Keratinocyte (primary cell): ENCODE results near the gene PPP2R5C. TPM values are rescaled to one million over a fixed set of nuclear protein-coding genes. Genes with fewer than 3 reads are reported as not detected.

Experiments used
- DNase-seq: peaks from one replicate; pipeline ENCODE4 v3.0.0-alpha.2; 2011; ENCODE audit warnings: low read depth, missing footprints, low spot score
- FAIRE-seq: peaks from 2 replicates; lab custom pipeline; 2011; peaks lifted over from hg19 to GRCh38; lab: Jason Lieb, UNC
- H2AFZ ChIP-seq: 2 replicates; pipeline ENCODE4 v1.6.0; 2012; ENCODE audit warnings: low read length, control low read depth, inconsistent platforms; ENCODE audit not compliant: control insufficient read depth
- H3K27ac ChIP-seq: 2 replicates; pipeline ENCODE4 v1.5.1; 2011; ENCODE audit warnings: low read length; ENCODE audit not compliant: control insufficient read depth, insufficient read depth
- H3K27me3 ChIP-seq: 3 replicates; pipeline ENCODE4 v1.6.0; 2011; ENCODE audit warnings: low read length; ENCODE audit not compliant: control insufficient read depth, insufficient read depth; ENCODE audit errors: extremely low read depth
- H3K36me3 ChIP-seq, 2 experiments: 2 replicates in 1 of 2; 3 replicates in 1 of 2; pipeline ENCODE4 v1.5.1; 2011; ENCODE audit warnings: low read length in 2 of 2, mild to moderate bottlenecking in 1 of 2; ENCODE audit not compliant: control insufficient read depth in 2 of 2, insufficient read depth in 2 of 2; ENCODE audit errors: extremely low read depth in 1 of 2
- H3K4me1 ChIP-seq: 3 replicates; pipeline ENCODE4 v1.5.1; 2011; ENCODE audit warnings: low read length; ENCODE audit not compliant: control insufficient read depth, insufficient read depth; ENCODE audit errors: extremely low read depth
- H3K4me2 ChIP-seq: 3 replicates; pipeline ENCODE4 v1.6.0; 2011; ENCODE audit warnings: low read depth, low read length; ENCODE audit not compliant: control insufficient read depth, insufficient read depth; ENCODE audit errors: extremely low read depth
- H3K4me3 ChIP-seq, 3 experiments: fragments of 200-600 bp in 1 of 3; sonication (generic) in 1 of 3; 2 replicates in 2 of 3; 3 replicates in 1 of 3; pipeline ENCODE4 v1.5.1; 2011 to 2016; ENCODE audit warnings: low read length in 3 of 3, mild to moderate bottlenecking in 3 of 3, control low read depth in 2 of 3, inconsistent platforms in 1 of 3, low read depth in 1 of 3, mixed read lengths in 1 of 3, mixed run types in 1 of 3, moderate library complexity in 1 of 3; ENCODE audit not compliant: control insufficient read depth in 2 of 3, insufficient read depth in 2 of 3; ENCODE audit errors: extremely low read depth in 1 of 3
- H3K79me2 ChIP-seq: 2 replicates; pipeline ENCODE4 v1.6.0; 2012; ENCODE audit warnings: low read length; ENCODE audit not compliant: control insufficient read depth, insufficient read depth
- H3K9ac ChIP-seq: 3 replicates; pipeline ENCODE4 v1.6.0; 2011; ENCODE audit warnings: low read length; ENCODE audit not compliant: control insufficient read depth, insufficient read depth; ENCODE audit errors: extremely low read depth
- H3K9me1 ChIP-seq: 3 replicates; pipeline ENCODE4 v1.6.0; 2011; ENCODE audit warnings: low read length; ENCODE audit not compliant: control insufficient read depth, insufficient read depth; ENCODE audit errors: extremely low read depth
- H3K9me3 ChIP-seq: 2 replicates; pipeline ENCODE4 v1.5.1; 2012; ENCODE audit warnings: low read depth, low read length; ENCODE audit not compliant: control insufficient read depth
- H4K20me1 ChIP-seq: 3 replicates; pipeline ENCODE4 v1.6.0; 2011; ENCODE audit warnings: low read length; ENCODE audit not compliant: control insufficient read depth, insufficient read depth; ENCODE audit errors: extremely low read depth
- EZH2 ChIP-seq: IDR thresholded peaks from one replicate; pipeline ENCODE4 v1.6.1; 2012; ENCODE audit warnings: inconsistent platforms, mild to moderate bottlenecking, low read length, moderate library complexity
- dilution Hi-C: fragments of 300-500 bp; cut with MboI; formaldehyde crosslinking; loops from one replicate; pipeline ENCODE4 v1.7.0; 2020; ENCODE audit warnings: low sequenced_read_pairs; ENCODE audit not compliant: extremely low pct_ligation_motif_present
- polyA plus RNA-seq, 5 experiments: library from polyadenylated mRNA; depleted of rRNA in 3 of 5; stranded (reverse) in 3 of 5; stranded (forward) in 1 of 5; unstranded in 1 of 5; fragments of >200 nt; gene quantifications; 1 replicate in 1 of 5; 2 replicates in 3 of 5; 3 replicates in 1 of 5; pipeline versions ENCODE4 v1.2.1 to v1.2.3, GENCODE V29; 2011 to 2012; ENCODE audit warnings: missing spikeins in 2 of 5, low read depth in 1 of 5, low replicate concordance in 1 of 5
- TF ChIP-seq, protein P1 (sequence below), 3 experiments: IDR thresholded peaks in 1 of 3; conservative IDR thresholded peaks in 1 of 3; optimal IDR thresholded peaks in 1 of 3; 2 replicates in 2 of 3; 3 replicates in 1 of 3; pipeline versions ENCODE3 to v1.5.1; 2011; ENCODE audit warnings: low read length in 3 of 3, mild to moderate bottlenecking in 3 of 3, moderate library complexity in 2 of 3, control low read depth in 1 of 3, inconsistent platforms in 1 of 3; ENCODE audit not compliant: insufficient read depth in 2 of 3; ENCODE audit errors: extremely low read depth in 1 of 3

PPP2R5C gene
- polyA plus RNA-seq, 1 donor (not counting 4 experiments of a cell fraction or from before 2014, with no cell fraction given) = 105 TPM

GRCh38 chr14:101809671-101810514, 48.4 kb downstream of the PPP2R5C start:
- Histone ChIP-seq H3K9ac (peak overlapping the region; percentile 93), H3K9me1 (peaks cover 2% of the 10 kb centered on the region), H3K27ac (peak overlapping the region; percentile 99), H4K20me1 (no peaks in the 10 kb centered on the region), H3K4me2 (peak overlapping the region; percentile 99), H3K9me3 (no peaks in the 10 kb centered on the region), H3K36me3 (peaks cover 3 to 8% of the 10 kb centered on the region in 2 experiments), H2AFZ (peak overlapping the region; percentile 94), H3K27me3 (no peaks in the 10 kb centered on the region), H3K4me1 (peaks cover 36% of the 10 kb centered on the region), H3K4me3 (peak overlapping the region; percentile 43 to 84 (median 77)), H3K79me2 (peaks cover 45% of the 10 kb centered on the region)
- FAIRE-seq (peak; percentile 84), DNase-seq (peak; percentile 75)
- dilution Hi-C loops = no loop called here
- TF ChIP-seq, protein P1, sequence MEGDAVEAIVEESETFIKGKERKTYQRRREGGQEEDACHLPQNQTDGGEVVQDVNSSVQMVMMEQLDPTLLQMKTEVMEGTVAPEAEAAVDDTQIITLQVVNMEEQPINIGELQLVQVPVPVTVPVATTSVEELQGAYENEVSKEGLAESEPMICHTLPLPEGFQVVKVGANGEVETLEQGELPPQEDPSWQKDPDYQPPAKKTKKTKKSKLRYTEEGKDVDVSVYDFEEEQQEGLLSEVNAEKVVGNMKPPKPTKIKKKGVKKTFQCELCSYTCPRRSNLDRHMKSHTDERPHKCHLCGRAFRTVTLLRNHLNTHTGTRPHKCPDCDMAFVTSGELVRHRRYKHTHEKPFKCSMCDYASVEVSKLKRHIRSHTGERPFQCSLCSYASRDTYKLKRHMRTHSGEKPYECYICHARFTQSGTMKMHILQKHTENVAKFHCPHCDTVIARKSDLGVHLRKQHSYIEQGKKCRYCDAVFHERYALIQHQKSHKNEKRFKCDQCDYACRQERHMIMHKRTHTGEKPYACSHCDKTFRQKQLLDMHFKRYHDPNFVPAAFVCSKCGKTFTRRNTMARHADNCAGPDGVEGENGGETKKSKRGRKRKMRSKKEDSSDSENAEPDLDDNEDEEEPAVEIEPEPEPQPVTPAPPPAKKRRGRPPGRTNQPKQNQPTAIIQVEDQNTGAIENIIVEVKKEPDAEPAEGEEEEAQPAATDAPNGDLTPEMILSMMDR (optimal IDR thresholded peaks at IDR 0.05 in 1 of 3, IDR thresholded peaks at IDR 0.05 in 1 of 3, conservative IDR thresholded peaks at IDR 0.05 in 1 of 3; ENCODE audit: extremely low read depth in 1 of 3, insufficient read depth in 2 of 3, low read length in 3 of 3) = no peak

- H4K20me1 ChIP-seq = no peaks in the 10 kb centered on the region
- peaks cover 4 to 8% of the 10 kb centered on the region in 2 experiments for H3K36me3 ChIP-seq
- no peak for FAIRE-seq
- no peak overlapping the region for H2AFZ ChIP-seq
- H3K79me2 ChIP-seq = peaks cover 56% of the 10 kb centered on the region
- no peak for DNase-seq
- H3K9ac ChIP-seq = peak overlapping the region; percentile 93
- H3K27me3 ChIP-seq = no peaks in the 10 kb centered on the region
- dilution Hi-C loops = no loop called here
- H3K9me3 ChIP-seq = no peaks in the 10 kb centered on the region
- peak overlapping the region; percentile 99 for H3K4me2 ChIP-seq
- peak overlapping the region; percentile 43 to 84 (median 77) for H3K4me3 ChIP-seq
- H3K9me1 ChIP-seq = peaks cover 2% of the 10 kb centered on the region
- H3K4me1 ChIP-seq = peaks cover 36% of the 10 kb centered on the region
- TF ChIP-seq, protein P1 (optimal IDR thresholded peaks at IDR 0.05 in 1 of 3, IDR thresholded peaks at IDR 0.05 in 1 of 3, conservative IDR thresholded peaks at IDR 0.05 in 1 of 3; ENCODE audit: extremely low read depth in 1 of 3, insufficient read depth in 2 of 3, low read length in 3 of 3) = no peak
- no peak for TF ChIP-seq EZH2
- peak overlapping the region; percentile 99 for H3K27ac ChIP-seq
Observed at GRCh38 chr14:101810897-101811621, 49.5 kb downstream of the PPP2R5C start.
